Spleen (tissue), 11 donors: ENCODE measurements around the gene ELP4. TPM values are rescaled to one million over a fixed set of nuclear protein-coding genes. Genes with fewer than 3 reads are reported as not detected.

Experiments used
- DNase-seq: peaks from one replicate; pipeline ENCODE4 v3.0.0-alpha.2; 2020
- H3K27ac ChIP-seq, 8 donors: fragments of 200-600 bp; sonication (generic) in 7 of 8; 1 replicate in 4 of 8; 2 replicates in 4 of 8; pipeline versions ENCODE4 v1.5.0 to v1.8.0; 2016 to 2021; ENCODE audit warnings: inconsistent platforms in 4 of 8, mild to moderate bottlenecking in 4 of 8, moderate library complexity in 1 of 8
- H3K27me3 ChIP-seq, 7 donors: fragments of 200-600 bp; sonication (generic) in 6 of 7; replicated peaks in 1 of 7; 1 replicate in 4 of 7; 2 replicates in 3 of 7; pipeline versions ENCODE4 v1.5.0 to v1.8.0; 2016 to 2021; ENCODE audit warnings: inconsistent platforms in 3 of 7, mild to moderate bottlenecking in 1 of 7
- H3K36me3 ChIP-seq, 6 donors: fragments of 200-600 bp; sonication (generic) in 5 of 6; 1 replicate in 4 of 6; 2 replicates in 2 of 6; pipeline versions ENCODE4 v1.5.0 to v1.8.0; 2016 to 2021; ENCODE audit warnings: inconsistent platforms in 2 of 6
- H3K4me1 ChIP-seq, 6 donors: fragments of 200-600 bp; sonication (generic) in 5 of 6; 1 replicate in 3 of 6; 2 replicates in 3 of 6; pipeline versions ENCODE4 v1.5.0 to v1.8.0; 2016 to 2021; ENCODE audit warnings: inconsistent platforms in 3 of 6
- H3K4me3 ChIP-seq, 8 donors: fragments of 200-600 bp; sonication (generic) in 7 of 8; 1 replicate in 4 of 8; 2 replicates in 4 of 8; pipeline versions ENCODE4 v1.5.0 to v1.8.0; 2016 to 2021; ENCODE audit warnings: inconsistent platforms in 4 of 8, mild to moderate bottlenecking in 4 of 8, moderate library complexity in 2 of 8
- H3K9me3 ChIP-seq, 8 donors: fragments of 200-600 bp; sonication (generic) in 7 of 8; 1 replicate in 4 of 8; 2 replicates in 4 of 8; pipeline versions ENCODE4 v1.5.0 to v1.8.0; 2016 to 2021; ENCODE audit warnings: inconsistent platforms in 4 of 8
- POLR2A ChIP-seq, 3 donors: fragments of 450-650 bp; IDR thresholded peaks; one replicate each; pipeline ENCODE4 v1.5.1; 2017; ENCODE audit warnings: antibody characterized with exemption in 3 of 3, mild to moderate bottlenecking in 1 of 3
- POLR2AphosphoS5 ChIP-seq, 3 donors: sonication (generic); formaldehyde crosslinking; IDR thresholded peaks; one replicate each; pipeline ENCODE4 v1.5.1; 2017; ENCODE audit warnings: antibody characterized with exemption in 3 of 3
- WGBS, 5 donors: extraction: QIAGEN DNeasy Blood & Tissue Kit in 3 of 5; methylation state at CpG; one replicate each; pipeline versions ENCODE4 v1.1.5 to v1.1.7; 2013 to 2018; 5-methylcytosine and 5-hydroxymethylcytosine counted together
- intact Hi-C: fragments of 100-400 bp; cut with DNase I; formaldehyde crosslinking; loops from one replicate; pipeline ENCODE4 v1.15.0; 2023; ENCODE audit warnings: low total_unique reads
- polyA plus RNA-seq, 3 donors: library from polyadenylated mRNA; stranded (reverse); fragments of 200-250 nt; gene quantifications; one replicate each; pipeline ENCODE4 v1.2.1, GENCODE V29; 2013
- total RNA-seq, 7 donors: library from RNA; depleted of rRNA in 3 of 7; stranded (reverse); fragments of >200 nt in 3 of 7; fragmentation: NEBNext Ultra II Directional in 4 of 7; extraction: Animal tissue kit (Norgen Biotek cat#: 25700) in 4 of 7; gene quantifications; one replicate each; pipeline versions ENCODE4 v1.1.0 to v1.2.1, GENCODE V29; 2016 to 2021
- TF ChIP-seq, protein P1 (sequence below), 11 experiments: fragments of 200-600 bp in 7 of 11; fragments of 450-650 bp in 4 of 11; sonication (generic) in 4 of 11; IDR thresholded peaks in 8 of 11; conservative IDR thresholded peaks in 3 of 11; 1 replicate in 7 of 11; 2 replicates in 4 of 11; pipeline versions ENCODE4 v1.4.0 to v1.8.0; 2016 to 2021; ENCODE audit warnings: antibody characterized with exemption in 11 of 11, inconsistent platforms in 4 of 11, mild to moderate bottlenecking in 1 of 11
- donor health status: healthy with polysubstance abuse.
- donor health status: DM: no; HTN: no; CAD: no; lungs with moderate emphysema.
- donor health status: DM: no; HTN: no; CAD: no.
- donor health status: Bipolar disorder and iron deficiency.
- donor health status: healthy.
- donor health status: DM: no; HTN: no; CAD: no.
- donor health status: DM: yes; HTN: yes; CAD: no.

Gene ELP4
- total and polyA plus RNA-seq, 10 donors: 6.1 to 34.6 (median 21.1) TPM

DNA sequence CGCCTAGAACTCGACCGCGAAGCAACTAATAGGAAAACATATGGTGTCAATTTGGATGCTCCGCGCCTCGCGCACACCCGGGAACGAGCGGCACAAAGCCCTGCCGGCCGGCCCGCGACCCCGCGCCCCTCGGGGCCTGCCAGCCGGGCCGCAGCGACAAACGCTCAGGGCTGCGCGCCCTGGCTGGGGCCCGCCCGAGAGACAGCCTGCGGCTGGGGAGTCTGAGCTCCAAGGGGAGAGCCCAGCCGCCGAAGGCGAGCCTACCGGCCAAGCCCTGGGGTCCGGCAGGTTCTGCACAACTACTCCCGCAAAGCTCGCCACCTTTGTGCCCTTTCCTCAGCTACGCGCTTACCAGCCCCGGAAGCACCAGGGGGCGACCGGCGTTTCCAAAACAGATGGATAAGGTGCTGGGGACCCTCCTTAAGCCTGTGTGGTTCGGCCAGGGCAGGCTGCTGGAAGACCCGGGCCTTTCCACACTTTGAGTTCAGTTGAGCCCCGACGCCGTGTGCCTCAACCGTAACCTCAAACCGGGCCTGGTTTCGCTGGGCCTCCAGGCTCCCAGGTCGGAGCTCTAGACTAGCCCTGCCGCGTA, 295.6 kb downstream of the ELP4 start:
- peaks cover 43 to 100% (median 100%) of the 10 kb centered on the region in 7 donors for H3K27me3 ChIP-seq
- H3K36me3 ChIP-seq: no peaks in the 10 kb centered on the region
- DNase-seq: no peak
- TF ChIP-seq POLR2AphosphoS5 (IDR thresholded peaks at IDR 0.05) (no peak), POLR2A (IDR thresholded peaks at IDR 0.05) (no peak)
- TF ChIP-seq, protein P1, sequence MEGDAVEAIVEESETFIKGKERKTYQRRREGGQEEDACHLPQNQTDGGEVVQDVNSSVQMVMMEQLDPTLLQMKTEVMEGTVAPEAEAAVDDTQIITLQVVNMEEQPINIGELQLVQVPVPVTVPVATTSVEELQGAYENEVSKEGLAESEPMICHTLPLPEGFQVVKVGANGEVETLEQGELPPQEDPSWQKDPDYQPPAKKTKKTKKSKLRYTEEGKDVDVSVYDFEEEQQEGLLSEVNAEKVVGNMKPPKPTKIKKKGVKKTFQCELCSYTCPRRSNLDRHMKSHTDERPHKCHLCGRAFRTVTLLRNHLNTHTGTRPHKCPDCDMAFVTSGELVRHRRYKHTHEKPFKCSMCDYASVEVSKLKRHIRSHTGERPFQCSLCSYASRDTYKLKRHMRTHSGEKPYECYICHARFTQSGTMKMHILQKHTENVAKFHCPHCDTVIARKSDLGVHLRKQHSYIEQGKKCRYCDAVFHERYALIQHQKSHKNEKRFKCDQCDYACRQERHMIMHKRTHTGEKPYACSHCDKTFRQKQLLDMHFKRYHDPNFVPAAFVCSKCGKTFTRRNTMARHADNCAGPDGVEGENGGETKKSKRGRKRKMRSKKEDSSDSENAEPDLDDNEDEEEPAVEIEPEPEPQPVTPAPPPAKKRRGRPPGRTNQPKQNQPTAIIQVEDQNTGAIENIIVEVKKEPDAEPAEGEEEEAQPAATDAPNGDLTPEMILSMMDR (IDR thresholded peaks at IDR 0.05 in 8 of 11, conservative IDR thresholded peaks at IDR 0.05 in 3 of 11): no peak
- H3K4me1 ChIP-seq: peaks cover 12 to 50% (median 36%) of the 10 kb centered on the region in 6 donors
- H3K27ac ChIP-seq: no peak overlapping the region
- WGBS, 5 donors: 3 to 11% (median 6%) methylated on average over 12 to 51 of the region's 51 CpGs
- intact Hi-C loops: no loop called here
- peaks cover 0 to 21% (median 0%) of the 10 kb centered on the region in 8 donors for H3K9me3 ChIP-seq
- peak overlapping the region in 3 of 8 donors; percentile 10 to 41 (median 17) for H3K4me3 ChIP-seq

DNA sequence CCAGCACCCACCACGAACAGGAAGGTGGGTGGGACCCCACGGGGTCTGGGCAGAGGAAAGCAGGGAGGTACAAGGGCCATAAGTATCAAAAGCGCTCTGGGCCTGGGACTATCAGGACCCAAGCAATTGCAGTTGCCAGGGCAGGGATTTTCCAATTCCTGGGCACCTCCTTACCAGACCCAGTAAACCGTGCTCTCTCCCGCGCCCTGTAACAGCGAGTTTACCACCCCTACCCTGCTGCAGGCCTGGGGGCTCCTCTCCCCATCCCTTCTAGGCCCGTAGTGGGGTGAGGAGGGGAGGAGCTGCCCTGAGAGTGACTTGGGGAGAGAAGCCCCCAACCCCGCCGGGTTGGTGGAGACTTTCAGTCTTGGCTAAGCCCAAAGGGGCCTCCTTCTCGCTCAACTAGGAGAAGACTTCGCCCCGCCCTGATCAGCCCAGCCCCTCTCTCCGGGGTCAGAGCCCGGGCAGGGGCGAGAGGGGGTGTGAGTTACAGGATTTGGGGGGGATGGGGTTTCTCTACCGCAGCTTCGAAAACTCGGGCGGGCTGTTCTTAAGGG, 296.1 kb downstream of the ELP4 start:
- Histone ChIP-seq H3K36me3 (no peaks in the 10 kb centered on the region), H3K9me3 (peaks cover 0 to 19% (median 0%) of the 10 kb centered on the region in 8 donors), H3K27me3 (peaks cover 40 to 100% (median 100%) of the 10 kb centered on the region in 7 donors), H3K27ac (no peak overlapping the region), H3K4me3 (peak overlapping the region in 1 of 8 donors; percentile 41), H3K4me1 (peaks cover 14 to 55% (median 41%) of the 10 kb centered on the region in 6 donors)
- no peak for TF ChIP-seq POLR2A (IDR thresholded peaks at IDR 0.05)
- TF ChIP-seq POLR2AphosphoS5 (IDR thresholded peaks at IDR 0.05): no peak
- WGBS, 5 donors: 3 to 8% (median 5%) methylated on average over 12 to 20 of the region's 20 CpGs
- intact Hi-C loops: no loop called here
- no peak for DNase-seq

DNA sequence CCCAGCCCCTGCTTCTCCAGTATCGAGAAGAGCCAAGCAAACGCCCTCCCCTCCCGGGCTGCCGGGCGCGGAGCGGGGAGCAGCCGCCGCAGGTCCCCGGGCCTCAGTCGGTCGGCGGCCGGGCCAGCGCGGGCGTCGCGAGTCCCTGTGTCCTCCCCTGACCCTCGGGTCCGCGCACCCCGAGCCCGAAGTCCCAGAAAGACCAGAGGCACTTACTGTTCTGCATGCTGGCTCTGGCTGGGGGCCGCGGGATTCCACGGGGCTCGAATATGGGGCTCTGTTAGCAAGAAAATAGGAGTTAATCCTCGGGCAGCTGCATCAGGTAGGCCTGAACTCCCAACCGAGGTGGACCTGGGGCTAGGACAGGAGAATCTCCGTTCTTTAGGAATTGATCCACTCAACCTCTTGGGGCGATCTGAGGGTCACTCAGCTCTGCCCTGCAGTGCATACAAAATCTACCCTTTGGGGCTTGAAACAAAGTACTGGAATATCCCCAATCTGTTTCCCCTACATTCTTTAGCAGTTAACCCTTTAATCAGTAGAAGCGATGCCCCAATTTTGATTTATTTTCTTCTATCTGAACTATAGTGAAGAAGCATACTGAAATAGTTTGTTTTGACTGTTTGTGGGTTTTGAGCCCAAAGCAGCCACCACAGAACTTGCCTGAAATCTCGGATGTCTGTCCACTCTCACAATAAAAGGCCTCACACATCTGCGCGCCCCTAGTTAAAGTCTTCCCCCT, 296.8 kb downstream of the ELP4 start:
- intact Hi-C loops: no loop called here
- H3K9me3 ChIP-seq: peaks cover 0 to 20% (median 0%) of the 10 kb centered on the region in 8 donors
- peak; percentile 70 for DNase-seq
- H3K4me3 ChIP-seq: no peak overlapping the region
- WGBS, 5 donors: 8 to 19% (median 9%) methylated on average over 25 to 36 of the region's 36 CpGs
- no peak overlapping the region for H3K27ac ChIP-seq
- TF ChIP-seq POLR2AphosphoS5 (IDR thresholded peaks at IDR 0.05): no peak
- TF ChIP-seq, protein P1 (IDR thresholded peaks at IDR 0.05 in 8 of 11, conservative IDR thresholded peaks at IDR 0.05 in 3 of 11): no peak
- TF ChIP-seq POLR2A (IDR thresholded peaks at IDR 0.05): no peak
- H3K27me3 ChIP-seq: peaks cover 36 to 100% (median 100%) of the 10 kb centered on the region in 7 donors
- H3K4me1 ChIP-seq: peaks cover 15 to 62% (median 48%) of the 10 kb centered on the region in 6 donors
- no peaks in the 10 kb centered on the region for H3K36me3 ChIP-seq

DNA sequence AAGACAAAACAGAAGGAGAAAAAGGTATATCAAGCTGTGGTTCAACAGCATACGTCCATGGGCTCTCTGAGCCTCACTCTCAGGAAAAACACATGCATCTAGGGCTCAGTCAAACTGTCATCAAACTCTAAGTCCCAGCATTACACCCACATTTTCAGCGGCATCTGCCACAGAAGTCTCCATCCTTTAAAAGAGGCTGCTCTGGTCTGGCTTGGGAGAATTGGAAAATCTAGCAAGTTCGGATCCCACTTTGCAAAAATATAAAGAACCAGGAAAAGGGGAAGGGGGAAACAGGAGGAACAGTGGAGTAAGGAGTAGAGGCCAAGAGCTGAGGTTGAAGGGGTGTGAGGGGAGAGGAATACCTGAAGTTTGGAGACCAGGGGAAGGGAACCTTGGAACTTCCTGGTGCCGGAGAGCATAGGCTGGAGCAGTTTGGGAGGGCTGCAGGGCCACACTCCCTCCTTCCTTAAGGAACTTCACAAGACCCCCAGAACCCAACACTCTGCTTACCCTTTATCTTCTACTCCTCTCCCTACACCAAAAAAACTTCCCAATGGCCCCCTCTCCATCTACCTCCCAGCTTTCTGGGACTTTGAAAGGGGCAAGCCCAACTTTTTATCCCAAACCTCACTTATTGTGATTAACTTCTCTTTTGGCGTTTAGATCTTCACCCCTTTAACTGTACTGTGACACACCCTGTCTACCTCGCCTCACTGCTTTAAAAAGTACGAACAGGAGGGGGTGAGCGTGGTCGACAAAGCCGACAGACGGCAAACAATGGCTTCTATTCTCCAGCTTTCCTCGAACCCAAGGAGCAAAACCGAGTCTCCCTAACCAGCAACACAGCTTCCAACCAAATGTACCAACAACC, 297.6 kb downstream of the ELP4 start:
- H3K4me1 ChIP-seq: peaks cover 20 to 70% (median 55%) of the 10 kb centered on the region in 6 donors
- WGBS, 5 donors: 15 to 18% (median 17%) methylated on average over 13 of the region's 13 CpGs
- TF ChIP-seq POLR2AphosphoS5 (IDR thresholded peaks at IDR 0.05) (no peak), POLR2A (IDR thresholded peaks at IDR 0.05) (no peak)
- TF ChIP-seq, protein P1 (IDR thresholded peaks at IDR 0.05 in 8 of 11, conservative IDR thresholded peaks at IDR 0.05 in 3 of 11): no peak

More for the DNA sequence above, 297.6 kb downstream of the ELP4 start:
- peaks cover 0 to 23% (median 0%) of the 10 kb centered on the region in 8 donors for H3K9me3 ChIP-seq
- no peaks in the 10 kb centered on the region for H3K36me3 ChIP-seq
- peaks cover 36 to 100% (median 99%) of the 10 kb centered on the region in 7 donors for H3K27me3 ChIP-seq
- H3K27ac ChIP-seq: no peak overlapping the region
- DNase-seq: no peak
- intact Hi-C loops: no loop called here
- no peak overlapping the region for H3K4me3 ChIP-seq
